GM19372 (cell line): ENCODE data around the gene SULT1E1.

Source experiments
- ATAC-seq: cut with Tn5 transposase; IDR thresholded peaks from one replicate; pipeline ENCODE4 v1.9.1; 2021; ENCODE audit warnings: mild to moderate bottlenecking, low read depth, moderate library complexity; ENCODE audit not compliant: unreplicated experiment

SULT1E1 gene, protein sequence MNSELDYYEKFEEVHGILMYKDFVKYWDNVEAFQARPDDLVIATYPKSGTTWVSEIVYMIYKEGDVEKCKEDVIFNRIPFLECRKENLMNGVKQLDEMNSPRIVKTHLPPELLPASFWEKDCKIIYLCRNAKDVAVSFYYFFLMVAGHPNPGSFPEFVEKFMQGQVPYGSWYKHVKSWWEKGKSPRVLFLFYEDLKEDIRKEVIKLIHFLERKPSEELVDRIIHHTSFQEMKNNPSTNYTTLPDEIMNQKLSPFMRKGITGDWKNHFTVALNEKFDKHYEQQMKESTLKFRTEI

DNA sequence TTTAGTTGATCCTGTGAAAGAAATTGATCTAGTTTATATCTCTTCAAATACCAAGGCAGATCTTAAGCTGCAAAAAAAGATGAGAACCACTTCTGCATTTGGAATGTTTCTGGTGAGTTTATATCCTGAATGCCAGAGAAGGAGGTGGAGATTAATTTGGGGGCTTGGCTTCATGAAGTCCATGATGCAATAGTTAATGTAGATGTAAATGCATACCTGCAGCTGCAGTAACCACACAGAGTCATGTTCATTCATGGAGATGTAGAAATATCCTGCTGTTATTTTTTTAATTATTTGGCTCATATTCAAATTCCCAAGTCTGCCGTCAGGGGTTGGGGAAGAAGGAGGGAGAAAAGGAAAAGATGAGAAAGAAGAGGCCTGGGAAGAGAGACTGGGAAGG is at the start of gene SULT1E1:
TSS of gene SULT1E1 (minus strand) at position 94 of the 400 bp plus-strand sequence. CDS start 2,501 bp downstream, outside the sequence.
- no peak for ATAC-seq

- no peak for ATAC-seq
Measured at GRCh38 chr4:69909195-69909594, 49.2 kb upstream of the SULT1E1 start.

GRCh38 chr4:69907151-69907550 is 47.2 kb upstream of the SULT1E1 start:
- no peak for ATAC-seq

DNA sequence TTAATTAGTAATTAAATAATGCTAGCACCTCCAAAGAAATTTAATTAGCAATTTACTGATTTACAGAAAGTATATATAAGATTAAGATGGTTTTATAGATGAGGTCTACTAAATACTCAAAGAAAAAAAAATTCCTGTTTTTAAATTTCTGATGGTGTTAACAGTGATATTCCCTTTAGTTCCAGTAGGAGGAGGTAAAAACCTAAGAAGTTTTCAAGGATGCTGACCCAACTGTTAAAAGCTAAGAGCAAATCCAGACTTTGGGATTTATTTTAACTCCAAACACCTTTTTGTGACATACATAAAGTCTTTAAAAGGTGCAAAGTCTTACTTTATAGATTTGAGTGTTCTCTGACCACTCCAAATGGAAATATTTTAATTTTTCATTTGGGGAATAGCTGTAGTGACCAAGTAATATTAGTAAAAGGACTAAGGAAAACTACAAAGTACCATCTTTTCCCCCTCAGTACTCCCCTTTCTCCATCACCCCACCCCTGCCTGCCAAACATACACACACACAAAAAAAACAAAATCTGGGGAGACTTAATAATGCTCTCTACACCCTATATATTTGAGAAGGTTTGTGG is 36.7 kb upstream of the SULT1E1 start:
- ATAC-seq: no peak

DNA sequence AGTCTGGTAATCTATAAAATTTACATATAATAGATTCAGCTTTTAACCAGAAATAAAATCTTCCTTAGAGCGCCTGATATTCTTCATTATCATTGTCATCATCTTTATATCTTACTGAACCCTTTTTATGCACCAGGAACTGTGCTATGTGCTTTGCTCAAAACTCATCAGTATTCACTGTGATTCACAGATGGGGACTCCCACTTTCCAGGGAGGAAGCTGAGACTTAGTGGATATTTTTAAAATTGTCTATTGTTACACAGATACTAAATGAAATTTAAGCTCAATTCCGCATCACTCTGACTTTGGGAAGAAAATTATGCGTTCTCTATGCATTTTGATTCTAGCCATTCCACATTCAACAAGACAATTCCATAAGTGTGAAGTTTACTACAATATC is 34.8 kb upstream of the SULT1E1 start:
- ATAC-seq: no peak

- no peak for ATAC-seq
Measured at GRCh38 chr4:69894186-69894585, 34.2 kb upstream of the SULT1E1 start.

- ATAC-seq: no peak
Measured at GRCh38 chr4:69888336-69888735, 28.4 kb upstream of the SULT1E1 start.

- ATAC-seq: no peak
Measured at GRCh38 chr4:69882150-69882549, 22.2 kb upstream of the SULT1E1 start.

GRCh38 chr4:69881173-69881773 is 21.3 kb upstream of the SULT1E1 start:
- peak; percentile 72 for ATAC-seq

DNA sequence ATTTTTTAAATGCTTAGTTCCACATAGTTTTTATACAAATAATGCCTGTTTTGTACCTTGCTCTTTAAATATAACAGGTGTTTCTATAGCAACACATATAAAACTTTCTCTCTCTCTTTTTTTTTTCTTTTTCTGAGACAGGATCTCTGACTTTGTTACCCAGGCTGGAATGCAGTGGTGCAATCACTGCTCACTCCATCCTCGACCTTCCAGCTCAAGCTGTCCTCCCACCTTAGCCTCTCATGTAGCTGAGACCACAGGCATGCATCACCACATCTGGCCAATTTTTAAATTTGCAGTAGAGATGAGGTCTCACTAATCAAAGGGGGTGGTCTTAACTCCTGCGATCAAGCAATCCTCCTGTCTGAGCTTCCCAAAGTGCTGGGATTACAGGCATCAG is 18.3 kb upstream of the SULT1E1 start:
- no peak for ATAC-seq

DNA sequence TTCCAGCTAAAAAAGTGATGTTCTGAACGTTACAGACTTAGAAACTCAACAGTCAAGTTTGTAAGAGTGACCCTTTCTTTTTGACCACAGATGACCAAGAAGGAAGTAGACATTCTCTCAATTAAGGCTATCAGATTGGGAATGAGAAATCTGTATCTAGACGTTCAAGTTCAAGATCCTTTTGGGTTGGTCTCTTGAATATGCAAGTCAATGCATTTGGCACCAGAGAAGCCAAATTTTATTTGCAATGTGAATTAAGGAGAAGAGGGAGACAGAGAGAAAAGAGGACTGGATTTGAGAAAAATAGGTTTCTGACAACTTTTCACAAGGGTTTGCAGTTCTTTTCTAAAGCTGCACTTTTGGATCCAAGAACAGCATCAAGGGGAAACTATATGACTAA is 17.5 kb upstream of the SULT1E1 start:
- ATAC-seq: no peak

DNA sequence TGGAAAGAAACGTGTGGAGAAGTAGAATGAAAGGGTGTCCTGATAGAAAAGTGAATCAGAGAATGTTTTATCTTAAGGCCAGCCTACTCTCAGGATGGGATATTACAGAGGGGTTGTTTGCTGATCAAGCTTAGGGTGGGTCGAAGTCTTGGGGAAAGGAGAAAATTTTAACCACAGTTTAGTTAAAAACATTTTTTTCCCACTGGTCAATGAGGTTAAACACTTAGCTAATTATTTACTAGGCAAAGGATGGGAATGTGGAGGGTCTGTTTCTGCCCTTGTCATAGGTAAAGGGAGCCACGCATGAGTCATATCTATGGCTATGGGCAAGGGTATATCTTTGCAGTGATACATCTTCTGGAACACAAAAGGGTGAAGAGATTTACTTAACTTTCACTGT is 16.1 kb upstream of the SULT1E1 start:
- no peak for ATAC-seq

GRCh38 chr4:69875576-69875975 is 15.6 kb upstream of the SULT1E1 start:
- no peak for ATAC-seq

GRCh38 chr4:69874507-69874906 is 14.6 kb upstream of the SULT1E1 start:
- ATAC-seq: no peak

- no peak for ATAC-seq
Measured at GRCh38 chr4:69861756-69862155, 1.8 kb upstream of the SULT1E1 start.

GRCh38 chr4:69860521-69861298 is 765 bp upstream of the SULT1E1 start:
- ATAC-seq: no peak

DNA sequence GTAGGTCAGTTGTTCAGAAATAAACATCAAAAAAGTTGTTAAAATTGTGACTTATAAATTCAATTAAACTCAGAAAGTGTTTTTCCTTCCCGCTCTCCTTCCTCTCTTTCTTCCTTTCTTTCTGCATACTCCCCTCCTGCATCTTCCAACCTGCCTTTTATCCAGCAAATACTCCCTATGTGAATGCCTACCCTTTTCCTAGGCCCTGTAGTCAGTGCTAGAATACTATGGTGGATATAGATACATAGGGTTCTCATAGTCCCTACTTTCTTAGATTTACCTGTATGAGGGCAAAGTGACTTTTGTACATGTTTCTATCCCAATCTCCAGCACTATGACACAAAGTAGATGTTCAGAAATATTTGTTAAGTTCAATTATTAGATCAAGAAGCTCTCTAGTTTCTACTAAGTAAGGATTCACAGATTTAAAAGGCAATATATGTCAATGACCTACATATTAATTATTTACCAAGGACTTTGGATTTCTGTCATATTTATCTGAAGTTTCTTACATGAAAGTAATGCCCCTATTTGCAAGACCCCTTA is 732 bp downstream of the SULT1E1 start:
- ATAC-seq: no peak

- ATAC-seq: no peak
Measured at GRCh38 chr4:69858690-69859089, 1.3 kb downstream of the SULT1E1 start.

GRCh38 chr4:69855822-69856221 is 4.1 kb downstream of the SULT1E1 start:
- ATAC-seq: no peak

DNA sequence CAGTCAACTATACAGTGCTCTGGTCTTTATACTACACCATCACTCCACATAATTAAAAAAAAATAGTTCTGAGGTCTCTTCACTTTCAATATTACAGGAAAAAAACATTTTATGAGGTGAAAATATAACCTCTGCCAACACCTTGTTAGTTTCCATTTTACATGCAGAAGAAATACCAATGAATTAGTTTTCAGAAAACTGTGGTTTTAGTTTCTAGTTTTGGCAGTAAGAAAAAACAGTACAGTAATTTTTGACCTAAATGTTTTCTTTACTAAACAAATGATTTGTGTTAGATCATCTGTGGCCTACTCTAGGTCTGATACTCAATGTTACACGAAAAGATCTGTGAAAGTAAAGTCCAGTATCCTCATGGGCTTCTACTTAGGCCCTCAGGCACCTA is 10.0 kb downstream of the SULT1E1 start:
- peak; percentile 55 for ATAC-seq

DNA sequence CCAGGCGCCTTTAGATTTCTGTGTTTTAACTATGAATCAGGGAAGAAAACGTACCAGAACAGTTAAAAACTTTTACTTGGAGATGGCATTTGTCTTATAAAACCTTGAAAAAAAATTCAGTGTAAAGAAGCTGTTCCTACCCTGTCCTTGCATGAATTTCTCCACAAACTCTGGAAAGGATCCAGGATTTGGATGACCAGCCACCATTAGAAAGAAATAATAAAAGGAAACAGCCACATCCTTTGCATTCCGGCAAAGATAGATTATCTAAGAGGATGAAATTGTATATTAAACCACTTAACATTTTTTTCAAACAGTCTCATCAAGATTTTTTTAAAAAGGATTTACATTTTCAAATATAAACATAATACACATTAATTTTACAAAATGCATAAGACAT is 10.6 kb downstream of the SULT1E1 start:
- no peak for ATAC-seq
